Stimulated activated CD8-positive, alpha-beta memory T cell treated with anti-CD3 and anti-CD28 coated beads, Interleukin-12 subunit alpha, Interleukin-12 subunit beta, amount 100 ng/mL, for 24 hours (primary cell): ENCODE data around the gene IRGQ.
A peak's percentile ranks its signal among the peaks of the same experiment; 100 is the strongest.
"Not testable (repeated sequence)": the region's sequence is repeated elsewhere in the genome, so short reads cannot be mapped to it uniquely, and the experiment has no call there.

ENCODE experiments used
- DNase-seq: peaks from one replicate; pipeline ENCODE4 v3.0.0-alpha.2; 2020; ENCODE audit errors: extremely low read depth

Gene IRGQ

GRCh38 chr19:43595999-43596841, at the start of gene IRGQ, which contains the start of gene ZNF576:
Gene IRGQ (minus strand): TSS chr19:43596134. CDS start chr19:43595338, 796 bp downstream.
Gene ZNF576 (plus strand): TSS chr19:43596595. CDS start chr19:43597109, 514 bp downstream.
- DNase-seq: peak; percentile 100

GRCh38 chr19:43644181-43644580, 48.2 kb upstream of the IRGQ start:
- no peak for DNase-seq

- no peak for DNase-seq
Measured at GRCh38 chr19:43643326-43643725, 47.4 kb upstream of the IRGQ start.

- DNase-seq: no peak
Measured at GRCh38 chr19:43642531-43642930, 46.6 kb upstream of the IRGQ start.

GRCh38 chr19:43641333-43641732, 45.4 kb upstream of the IRGQ start:
- DNase-seq: no peak

GRCh38 chr19:43640424-43640757, 44.5 kb upstream of the IRGQ start:
- no peak for DNase-seq

- DNase-seq: no peak
Measured at GRCh38 chr19:43639519-43640423, 43.8 kb upstream of the IRGQ start, which contains the start of gene CADM4. Gene CADM4 (minus strand): TSS chr19:43639850. CDS start chr19:43639790, 60 bp downstream.

- no peak for DNase-seq
Measured at GRCh38 chr19:43638995-43639518, 43.1 kb upstream of the IRGQ start.

- no peak for DNase-seq
Measured at GRCh38 chr19:43638214-43638994, 42.5 kb upstream of the IRGQ start.

- no peak for DNase-seq
Measured at GRCh38 chr19:43636121-43636683, 40.3 kb upstream of the IRGQ start.

- not testable (repeated sequence) for DNase-seq
Measured at GRCh38 chr19:43635561-43635940, 39.6 kb upstream of the IRGQ start.

- no peak for DNase-seq
Measured at GRCh38 chr19:43634872-43635560, 39.1 kb upstream of the IRGQ start.

GRCh38 chr19:43634506-43634871, 38.6 kb upstream of the IRGQ start:
- DNase-seq: no peak

- DNase-seq: no peak
Measured at GRCh38 chr19:43634068-43634467, 38.1 kb upstream of the IRGQ start.

- no peak for DNase-seq
Measured at GRCh38 chr19:43633520-43633919, 37.6 kb upstream of the IRGQ start.

GRCh38 chr19:43631491-43631890, 35.6 kb upstream of the IRGQ start:
- DNase-seq: no peak

- no peak for DNase-seq
Measured at GRCh38 chr19:43628646-43629326, 32.9 kb upstream of the IRGQ start.

- DNase-seq: no peak
Measured at GRCh38 chr19:43626838-43627237, 30.9 kb upstream of the IRGQ start.

- no peak for DNase-seq
Measured at GRCh38 chr19:43625918-43626579, 30.1 kb upstream of the IRGQ start.

GRCh38 chr19:43624933-43625332, 29.0 kb upstream of the IRGQ start:
- DNase-seq: peak; percentile 59
